Measurements from ENCODE around the gene RNF39.

DNA sequence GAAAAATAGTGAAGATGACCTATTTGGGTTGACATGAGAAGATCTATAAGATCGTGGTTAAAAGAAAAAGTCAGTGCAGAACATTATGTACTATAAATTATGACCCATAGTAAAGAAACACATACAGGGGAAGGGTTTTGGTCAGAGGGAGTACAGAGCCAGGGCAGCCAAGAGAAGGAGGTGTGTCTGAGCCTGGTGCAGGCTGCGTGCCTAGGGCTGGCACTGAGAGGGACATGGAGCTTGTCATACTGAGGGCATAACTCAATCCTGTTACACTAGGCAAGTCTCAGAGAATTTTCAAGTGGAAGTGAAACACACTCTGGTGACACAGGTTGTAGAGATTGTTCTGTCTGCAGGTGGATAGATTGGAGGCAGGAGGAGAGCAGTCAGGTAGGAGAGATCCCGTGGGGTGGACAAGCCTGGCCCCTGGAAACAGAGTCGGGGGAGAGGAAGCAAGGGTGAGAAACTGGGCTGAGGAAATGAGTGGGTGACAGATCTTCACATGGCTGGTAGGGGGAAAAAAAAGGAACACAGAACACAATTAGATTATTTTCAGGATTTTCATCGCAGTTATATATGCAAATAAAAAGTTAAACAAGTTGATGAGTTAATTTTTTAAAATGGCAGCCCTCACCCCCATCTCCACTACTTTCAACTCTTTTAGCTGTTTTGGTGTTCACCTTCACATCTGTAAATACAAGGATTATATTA is 18.5 kb upstream of the RNF39 start:
- TF ChIP-seq CTCF (IDR thresholded peaks at IDR 0.05; ENCODE audit: poor library complexity, severe bottlenecking) (no peak), POLR2AphosphoS5 (IDR thresholded peaks at IDR 0.05) (no peak), RAD21 (conservative IDR thresholded peaks at IDR 0.05) (no peak), EZH2 (IDR thresholded peaks at IDR 0.05; ENCODE audit: borderline replicate concordance, insufficient read depth, low read length, poor library complexity, severe bottlenecking) (no peak)
